GM18858 (cell line): ENCODE measurements around the gene NUP160.
A peak's percentile ranks its signal among the peaks of the same experiment; 100 is the strongest.
"Not testable (repeated sequence)": the region's sequence is repeated elsewhere in the genome, so short reads cannot be mapped to it uniquely, and the experiment has no call there.

Experiments
- ATAC-seq: cut with Tn5 transposase; IDR thresholded peaks from one replicate; pipeline ENCODE4 v1.9.1; 2021; ENCODE audit not compliant: unreplicated experiment

Gene NUP160

DNA sequence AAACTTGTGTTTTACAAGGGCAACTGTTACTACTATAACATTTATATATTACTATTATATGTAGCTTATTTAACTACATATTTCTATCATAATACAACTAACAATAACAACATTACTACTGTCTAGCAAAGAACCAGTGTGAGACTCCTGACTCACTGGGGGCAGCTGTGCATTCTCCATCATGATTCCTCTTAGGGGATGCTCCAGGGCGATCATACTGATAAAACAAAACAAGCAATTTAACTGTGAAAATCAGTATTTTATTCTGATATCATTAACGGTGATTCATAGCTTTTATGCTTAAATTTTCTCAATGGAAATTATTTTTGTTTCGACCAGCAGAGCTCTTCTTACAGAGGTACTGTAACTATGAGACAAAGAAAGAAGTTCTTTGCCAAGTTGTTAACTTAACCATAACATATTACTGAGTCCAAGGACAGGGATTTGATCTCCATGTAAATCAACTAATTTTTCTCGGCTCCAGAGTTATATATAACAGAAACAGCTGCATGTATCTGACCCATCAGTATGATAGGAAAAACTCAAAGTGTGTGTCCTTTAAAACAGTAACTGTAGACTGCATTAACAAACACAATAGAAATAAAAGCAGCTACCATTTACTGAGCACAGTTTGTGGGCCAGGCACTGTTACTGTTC is 56.2 kb downstream of the NUP160 start:
- ATAC-seq, result no peak

DNA sequence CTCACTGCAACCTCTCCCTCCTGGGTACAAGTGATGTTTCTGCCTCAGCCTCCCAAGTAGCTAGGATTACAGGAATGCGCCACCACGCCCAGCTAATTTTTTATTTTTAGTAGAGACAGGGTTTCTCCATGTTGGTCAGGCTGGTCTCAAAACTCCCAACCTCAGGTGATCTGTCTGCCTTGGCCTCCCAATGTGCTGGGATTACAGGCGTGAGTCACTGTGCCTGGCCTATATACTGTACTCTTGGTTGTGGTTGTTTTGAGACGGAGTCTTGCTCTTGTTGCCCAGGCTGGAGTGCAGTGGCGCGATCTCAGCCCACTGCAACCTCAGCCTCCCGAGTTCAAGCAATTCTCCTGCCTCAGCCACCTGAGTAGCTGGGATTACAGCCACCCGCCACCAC is 58.1 kb downstream of the NUP160 start:
- ATAC-seq, result not testable (repeated sequence)

DNA sequence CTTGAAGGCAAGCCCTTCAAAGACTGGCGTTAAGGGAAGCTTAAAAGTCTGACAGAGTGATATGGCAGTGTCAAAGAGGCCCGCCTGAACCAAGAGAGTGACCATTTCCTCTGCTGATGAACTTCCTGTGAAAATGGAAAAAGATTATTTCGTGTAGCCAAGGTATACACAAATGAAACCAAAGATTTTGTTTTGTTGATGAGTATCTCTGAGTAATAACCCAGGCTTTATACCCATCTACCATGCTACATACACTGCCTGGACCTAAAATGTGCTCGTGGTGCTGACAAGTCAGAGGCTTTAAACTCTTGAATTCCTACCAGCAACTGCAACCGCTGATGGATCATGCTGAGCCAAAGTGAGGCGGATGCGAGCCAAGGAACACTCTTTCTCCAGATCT is 60.0 kb downstream of the NUP160 start:
- no peak for ATAC-seq

- ATAC-seq, result no peak
Observed at GRCh38 chr11:47786373-47786772, 61.8 kb downstream of the NUP160 start.

GRCh38 chr11:47784785-47785381 is 63.3 kb downstream of the NUP160 start:
- no peak for ATAC-seq

GRCh38 chr11:47783087-47783610 is 65.0 kb downstream of the NUP160 start:
- ATAC-seq, result no peak

DNA sequence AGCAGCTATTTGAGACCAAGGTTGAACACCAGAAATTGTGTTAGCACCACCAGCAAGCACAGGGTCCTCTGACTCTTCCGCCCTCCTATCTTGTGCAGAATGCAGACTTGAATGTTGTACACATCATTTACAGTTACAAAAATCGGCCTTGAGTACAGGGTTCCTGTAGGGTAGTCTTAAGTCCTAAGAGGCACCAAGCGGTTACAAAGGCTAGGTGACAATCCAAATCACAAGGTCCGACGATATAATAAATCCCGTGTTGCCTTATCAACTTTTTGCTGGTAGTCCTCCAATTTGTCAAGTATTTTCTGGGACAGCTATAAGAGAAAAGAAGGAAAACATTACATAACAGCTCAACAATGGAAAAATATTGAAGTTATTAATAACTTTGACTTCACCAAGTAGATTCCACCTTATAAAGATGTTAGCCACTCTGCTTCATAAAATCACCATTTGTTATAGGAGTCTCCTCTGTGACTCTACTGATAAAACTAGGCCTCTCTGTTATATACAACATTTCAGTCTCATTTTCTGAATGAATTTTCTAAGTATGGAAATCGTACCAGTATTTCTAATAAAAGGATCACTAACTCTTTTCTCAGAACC is 69.2 kb downstream of the NUP160 start:
- no peak for ATAC-seq

DNA sequence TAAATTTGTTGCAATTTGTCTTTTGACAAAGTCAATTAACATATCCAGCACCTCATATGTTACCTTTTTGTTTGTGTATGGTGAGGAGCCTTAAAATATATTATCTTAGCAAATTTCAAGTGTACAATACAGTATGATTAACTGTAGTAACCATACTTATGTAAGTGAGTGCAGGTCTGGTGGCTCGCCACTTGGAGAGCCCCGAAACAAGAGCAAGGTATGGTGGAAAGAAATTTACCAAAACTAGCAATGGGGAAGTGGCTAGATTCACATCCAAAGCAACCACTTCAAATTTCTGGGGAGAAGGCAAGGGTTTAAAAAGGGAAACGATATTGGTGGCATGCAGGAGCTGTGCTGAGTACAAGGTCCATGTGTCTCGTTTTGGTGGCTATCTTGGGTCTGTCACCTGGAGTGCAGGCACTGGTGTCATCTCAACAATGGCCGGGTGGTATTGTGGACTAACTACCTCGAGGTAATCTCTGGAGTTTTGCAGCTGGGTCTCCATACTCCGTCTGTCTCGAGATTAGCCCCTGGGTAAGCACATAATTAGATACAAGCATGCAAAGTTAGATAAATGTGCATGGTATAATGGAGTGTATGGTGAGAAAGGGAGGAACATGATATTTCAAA is 72.8 kb downstream of the NUP160 start:
- ATAC-seq, result no peak

DNA sequence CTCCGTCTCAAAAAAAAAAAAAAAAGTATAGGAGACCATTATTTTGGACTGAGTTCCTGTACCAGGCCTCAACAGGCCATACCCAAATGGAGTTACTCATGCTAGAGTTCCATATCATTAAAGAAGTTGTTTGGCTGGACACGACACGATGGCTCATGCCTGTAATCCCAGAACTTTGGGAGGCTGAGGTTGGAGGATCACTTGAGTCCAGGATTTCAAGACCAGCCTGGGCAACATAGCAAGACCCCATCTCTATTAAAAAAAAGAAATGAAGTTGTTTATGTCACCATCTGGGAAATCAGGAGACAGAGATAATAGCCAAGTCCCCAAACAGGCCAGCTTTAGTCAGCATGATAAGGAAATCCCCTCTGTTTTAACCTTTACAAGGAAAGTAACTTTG is 74.3 kb downstream of the NUP160 start:
- ATAC-seq, result no peak

DNA sequence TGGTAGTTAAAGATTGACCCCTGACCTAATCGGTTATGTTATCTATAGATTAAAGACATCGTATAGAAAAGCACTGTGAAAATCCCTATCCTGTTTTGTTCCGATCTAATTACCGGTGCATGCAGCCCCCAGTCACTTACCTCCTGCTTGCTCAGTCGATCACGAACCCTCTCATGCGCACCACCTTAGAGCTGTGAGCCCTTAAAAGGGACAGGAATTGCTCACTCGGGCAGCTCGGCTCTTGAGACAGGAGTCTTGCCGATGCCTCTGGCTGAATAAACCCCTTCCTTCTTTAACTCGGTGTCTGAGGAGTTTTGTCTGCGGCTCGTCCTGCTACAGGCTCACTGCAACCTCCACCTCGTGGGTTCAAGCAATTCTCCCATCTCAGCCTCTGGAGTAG is 78.6 kb downstream of the NUP160 start:
- not testable (repeated sequence) for ATAC-seq

DNA sequence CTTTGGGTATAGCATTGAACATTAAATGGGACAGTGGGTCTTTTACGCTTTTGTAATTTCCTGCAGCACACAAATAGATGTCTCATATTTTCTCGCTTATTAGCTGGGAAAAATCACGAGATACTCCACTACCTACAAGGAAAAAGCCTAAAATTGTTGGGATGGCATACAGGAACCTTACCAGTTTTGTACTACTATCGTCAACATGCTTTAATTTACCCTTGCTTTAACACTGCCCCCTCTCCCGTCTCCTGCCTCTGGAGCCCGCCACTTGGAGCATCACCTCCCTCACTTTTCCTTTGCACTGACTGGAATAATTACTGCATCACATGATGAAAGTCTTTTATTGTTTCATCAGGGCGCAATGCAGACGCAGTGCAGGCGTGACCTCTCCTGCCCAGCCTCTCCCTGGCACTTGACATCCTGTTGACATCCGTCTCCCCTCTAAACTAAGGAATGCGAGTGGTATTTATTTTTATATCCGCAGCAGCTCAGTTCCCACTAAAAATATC is 80.0 kb downstream of the NUP160 start:
- ATAC-seq, result no peak

GRCh38 chr11:47766509-47767227 is 81.5 kb downstream of the NUP160 start:
- ATAC-seq, result peak; percentile 16

- no peak for ATAC-seq
Observed at GRCh38 chr11:47765086-47765485, 83.1 kb downstream of the NUP160 start.

DNA sequence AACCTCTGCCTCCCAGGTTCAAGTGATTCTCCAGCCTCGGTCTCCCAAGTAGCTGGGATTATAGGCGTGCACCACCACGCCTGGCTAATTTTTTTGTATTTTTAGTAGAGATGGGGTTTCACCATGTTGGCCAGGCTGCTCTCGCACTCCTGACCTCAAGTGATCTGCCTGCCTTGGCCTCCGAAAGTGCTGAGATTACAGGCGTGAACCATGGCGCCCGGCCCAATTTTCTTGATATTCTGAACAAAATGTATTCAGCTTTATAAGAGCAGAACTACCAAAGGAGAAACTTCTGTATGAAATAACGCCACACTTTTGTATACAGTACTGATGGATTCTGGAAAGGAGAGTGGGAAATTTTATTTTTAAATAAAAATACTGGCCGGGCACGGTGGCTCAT is 88.9 kb downstream of the NUP160 start:
- not testable (repeated sequence) for ATAC-seq

DNA sequence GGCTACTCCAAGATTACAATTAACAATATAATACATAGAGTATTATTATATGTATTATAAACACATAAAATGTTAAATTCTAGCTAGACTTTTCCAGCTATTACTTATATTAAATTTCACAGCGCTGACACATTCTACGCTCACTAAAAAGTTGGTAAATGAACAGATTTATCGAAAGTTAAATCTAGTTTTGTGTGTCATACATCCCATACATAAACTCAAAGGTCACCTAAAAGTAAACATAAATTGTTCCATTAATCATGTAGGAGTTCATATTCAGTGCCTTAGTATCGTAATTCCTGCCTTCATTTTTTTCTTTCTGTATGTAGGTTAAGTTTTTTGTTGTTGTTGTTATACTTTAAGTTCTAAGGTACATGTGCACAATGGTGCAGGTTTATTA is 91.9 kb downstream of the NUP160 start:
- no peak for ATAC-seq

GRCh38 chr11:47750725-47751124 is 97.4 kb downstream of the NUP160 start:
- no peak for ATAC-seq

DNA sequence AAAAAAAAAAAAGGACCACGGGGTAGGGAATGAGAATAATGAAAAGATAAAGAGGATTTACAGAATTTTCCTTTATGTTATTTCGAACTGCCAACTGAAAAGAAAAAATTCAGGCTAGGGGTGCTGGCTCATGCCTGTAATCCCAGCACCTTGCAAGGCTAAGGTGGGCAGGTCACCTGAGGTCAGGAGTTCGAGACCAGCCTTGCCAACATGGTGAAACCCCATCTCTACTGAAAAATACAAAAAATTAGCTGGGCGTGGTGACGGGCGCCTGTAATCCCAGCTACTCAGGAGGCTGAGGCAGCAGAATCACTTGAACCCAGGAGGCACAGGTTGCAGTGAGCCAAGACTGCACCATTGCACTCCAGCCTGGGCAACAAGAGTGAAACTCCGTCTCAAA is 105.7 kb downstream of the NUP160 start:
- ATAC-seq, result not testable (repeated sequence)

DNA sequence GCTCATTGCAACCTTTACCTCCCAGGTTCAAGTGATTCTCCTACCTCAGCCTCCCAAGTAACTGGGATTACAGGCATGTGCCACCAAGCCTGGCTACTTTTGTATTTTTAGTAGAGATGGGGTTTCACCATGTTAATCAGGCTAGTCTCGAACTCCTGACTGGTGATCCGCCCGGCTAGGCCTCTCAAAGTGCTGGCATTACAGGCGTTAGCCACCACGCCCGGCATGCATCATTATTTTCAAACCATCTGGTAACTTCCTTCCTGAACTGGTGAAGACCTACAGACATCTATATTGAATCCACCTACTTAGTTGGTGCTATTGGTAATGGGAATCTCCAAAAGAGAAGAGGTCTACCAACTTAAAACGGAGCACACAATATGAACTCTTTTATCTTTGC is 110.3 kb downstream of the NUP160 start:
- ATAC-seq, result not testable (repeated sequence)

GRCh38 chr11:47732271-47732670 is 115.9 kb downstream of the NUP160 start:
- no peak for ATAC-seq

DNA sequence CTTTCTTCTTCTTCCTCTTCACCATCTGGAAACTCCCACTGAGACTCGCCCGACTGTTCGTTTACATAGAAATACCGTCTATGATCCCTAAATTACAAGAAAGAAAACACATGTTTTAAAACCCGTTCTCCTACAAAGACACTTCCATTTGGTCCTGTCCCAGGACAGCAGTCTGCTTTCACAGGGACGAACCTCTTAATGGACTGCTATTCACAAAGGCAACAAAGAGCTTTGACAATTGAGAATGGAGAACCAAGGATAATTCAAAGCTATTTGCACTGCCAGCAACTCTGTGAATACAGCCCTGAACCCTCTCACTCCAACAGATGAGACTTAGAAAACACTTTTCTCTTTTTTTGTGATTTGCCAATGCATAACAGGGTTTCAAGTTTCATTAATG is 116.7 kb downstream of the NUP160 start:
- no peak for ATAC-seq
